CD4-positive, alpha-beta T cell (primary cell): Measurements from ENCODE around the gene ARGLU1. TPM values are rescaled to one million over a fixed set of nuclear protein-coding genes. Genes with fewer than 3 reads are reported as not detected.

Source experiments
- ATAC-seq: fragments of 200-7000 bp; cut with Tn5 transposase; one replicate; pipeline ENCODE4 v1.10.0; 2022; ENCODE audit warnings: mild to moderate bottlenecking; ENCODE audit not compliant: poor library complexity
- CTCF ChIA-PET: fragments of 350-600 bp; sonication (Branson Sonifier 250); formaldehyde crosslinking; loops from one replicate; lab custom pipeline; 2021; ENCODE audit warnings: antibody characterized with exemption, inconsistent platforms; lab: Charles Lee
- POLR2A ChIA-PET: fragments of 350-600 bp; sonication (Branson Sonifier 250); formaldehyde crosslinking; loops from one replicate; lab custom pipeline; 2021; ENCODE audit warnings: antibody characterized with exemption, inconsistent platforms; lab: Charles Lee
- DNase-seq, 14 experiments: peaks; one replicate each; pipeline ENCODE4 v3.0.0-alpha.2; 2013 to 2020; ENCODE audit warnings: mixed read lengths in 2 of 14
- H3K27ac ChIP-seq, 2 donors: one replicate each; pipeline versions ENCODE4 v1.5.1 to v1.7.0; 2013; ENCODE audit warnings: low read length in 2 of 2, low read depth in 1 of 2, mild to moderate bottlenecking in 1 of 2
- H3K27me3 ChIP-seq, 2 experiments: 1 replicate in 1 of 2; 2 replicates in 1 of 2; pipeline versions ENCODE4 v1.6.1 to v1.7.0; 2013; ENCODE audit warnings: low read length in 2 of 2, control low read depth in 1 of 2, mild to moderate bottlenecking in 1 of 2, moderate library complexity in 1 of 2; ENCODE audit not compliant: insufficient read depth in 2 of 2, control insufficient read depth in 1 of 2
- H3K36me3 ChIP-seq: one replicate; pipeline ENCODE4 v1.6.1; 2013; ENCODE audit warnings: low read length, control low read depth; ENCODE audit not compliant: insufficient read depth
- H3K4me1 ChIP-seq: one replicate; pipeline ENCODE4 v1.6.1; 2013; ENCODE audit warnings: low read length, control low read depth; ENCODE audit not compliant: insufficient read depth
- H3K4me3 ChIP-seq: one replicate; pipeline ENCODE4 v1.5.1; 2013; ENCODE audit warnings: mild to moderate bottlenecking, low read length, moderate library complexity
- H3K9me3 ChIP-seq, 2 experiments: 1 replicate in 1 of 2; 2 replicates in 1 of 2; pipeline versions ENCODE4 v1.6.1 to v1.7.0; 2013; ENCODE audit warnings: low read length in 2 of 2, mild to moderate bottlenecking in 2 of 2, control low read depth in 1 of 2, moderate library complexity in 1 of 2; ENCODE audit not compliant: control insufficient read depth in 1 of 2, insufficient read depth in 1 of 2
- H3K27ac Mint-ChIP-seq: one replicate; pipeline ENCODE4 v1.8.0; 2020; ENCODE audit warnings: mixed read lengths
- H3K27me3 Mint-ChIP-seq: one replicate; pipeline ENCODE4 v1.8.0; 2021; ENCODE audit warnings: mixed read lengths
- H3K36me3 Mint-ChIP-seq: one replicate; pipeline ENCODE4 v1.8.0; 2021; ENCODE audit warnings: low read depth, mixed read lengths
- H3K4me1 Mint-ChIP-seq: one replicate; pipeline ENCODE4 v1.8.0; 2021; ENCODE audit warnings: low read depth, mixed read lengths
- H3K4me3 Mint-ChIP-seq: one replicate; pipeline ENCODE4 v1.8.0; 2020; ENCODE audit warnings: mild to moderate bottlenecking, mixed read lengths
- H3K9me3 Mint-ChIP-seq: one replicate; pipeline ENCODE4 v1.8.0; 2020; ENCODE audit warnings: mixed read lengths
- intact Hi-C, 2 experiments: fragments of 100-400 bp; cut with DNase I in 1 of 2; cut with micrococcal nuclease in 1 of 2; formaldehyde crosslinking; loops; one replicate each; pipeline versions ENCODE4 v1.15.1 to v1.9.0; 2023 to 2025; cut with DNase I, micrococcal nuclease
- total RNA-seq, 174 experiments: library from RNA in 2 of 174; stranded (reverse) in 2 of 174; gene quantifications; one replicate each; pipeline ENCODE4 v1.2.3 and lab custom pipeline; 2021 to 2026
- TF ChIP-seq, protein P1 (sequence below): fragments of 200-600 bp; IDR thresholded peaks from one replicate; pipeline ENCODE4 v1.8.0; 2022; ENCODE audit warnings: antibody characterized with exemption, mild to moderate bottlenecking

Gene ARGLU1
- total RNA-seq, 2 experiments from 2014 or later: 146 to 152 TPM

DNA sequence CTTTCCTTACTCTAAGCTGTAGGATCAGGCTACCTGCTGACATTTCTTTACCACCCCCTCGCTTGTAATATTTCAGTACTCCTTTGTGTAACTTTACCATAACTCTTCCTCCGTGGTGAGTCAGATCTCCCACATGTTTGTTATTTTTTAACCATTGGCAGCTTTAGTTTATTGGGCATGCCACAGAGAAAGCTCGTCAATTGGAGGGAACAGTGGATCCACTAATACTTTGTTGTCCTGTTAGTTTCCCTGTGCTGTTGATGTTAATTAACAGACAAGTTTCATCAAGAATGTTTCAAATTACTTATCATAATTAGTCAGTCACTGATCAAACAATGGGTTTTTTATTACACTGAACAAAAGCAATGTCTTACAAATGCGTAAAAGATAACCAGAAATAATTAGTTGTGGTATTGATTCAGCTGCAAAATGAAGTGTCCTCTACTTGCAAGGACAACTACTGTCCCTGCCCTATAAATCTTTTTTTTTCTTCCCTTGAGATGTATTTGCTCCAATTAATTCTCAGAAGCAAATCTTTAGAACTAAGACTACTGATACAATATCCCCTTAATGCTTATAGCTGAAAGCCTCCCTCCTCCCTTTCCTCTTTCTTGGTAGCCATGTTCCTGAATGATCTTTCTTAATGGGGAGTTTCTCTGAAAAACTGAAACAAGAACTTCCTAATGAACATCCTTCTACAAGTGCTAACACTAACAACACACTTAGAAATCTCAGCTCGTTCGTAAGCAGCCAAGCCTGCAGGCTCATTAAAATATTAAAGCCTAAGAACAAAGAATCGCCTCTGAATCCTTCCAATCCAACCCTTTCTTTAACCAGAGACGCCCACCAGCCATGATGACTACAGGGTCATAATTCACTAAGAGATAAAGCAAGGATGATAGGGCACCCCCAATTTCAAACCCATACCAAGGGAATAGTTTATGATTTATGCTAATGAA is 54.6 kb downstream of the ARGLU1 start:
- CTCF ChIA-PET: no interaction called here
- H3K4me3 Mint-ChIP-seq: no peak overlapping the region

DNA sequence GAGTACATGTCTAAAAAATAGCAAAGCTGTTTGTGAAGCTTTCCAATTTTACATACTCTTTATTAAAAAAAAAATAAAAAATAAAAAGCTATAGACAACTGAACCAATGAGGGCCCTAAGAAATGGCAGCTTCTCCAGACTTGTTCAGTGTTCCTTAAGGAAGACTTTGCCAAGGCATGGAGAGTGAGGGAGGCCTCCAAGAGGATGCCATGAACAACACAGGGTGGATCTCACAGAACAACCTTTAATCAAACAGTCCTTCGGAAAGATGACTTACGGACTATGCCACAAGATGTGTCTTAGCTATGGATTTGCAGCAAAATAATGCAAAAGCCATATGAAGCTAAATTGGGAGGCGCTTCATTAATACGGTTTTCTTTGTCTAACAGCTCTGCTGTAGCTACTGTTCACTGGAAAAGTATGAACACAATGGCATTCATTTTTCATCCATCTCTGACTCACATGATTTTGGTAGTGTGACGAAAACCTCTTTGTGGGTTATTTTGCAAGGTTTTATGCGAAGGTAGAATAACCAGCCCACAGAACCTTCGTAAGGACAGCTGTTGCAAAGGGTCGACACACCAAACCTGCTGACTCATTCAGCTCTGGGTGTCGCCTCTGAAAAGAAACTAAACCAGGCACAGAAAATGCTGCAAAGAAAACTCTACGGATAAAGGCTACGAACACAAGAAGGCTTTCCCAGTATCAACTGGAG is 60.2 kb downstream of the ARGLU1 start:
- ChIA-PET CTCF (no interaction called here), POLR2A (no interaction called here)
- intact Hi-C loops: no loop called here
- no peak overlapping the region for H3K4me3 ChIP-seq
- no peak overlapping the region for H3K27ac ChIP-seq
- Mint-ChIP-seq H3K9me3 (no peaks in the 10 kb centered on the region), H3K4me1 (no peaks in the 10 kb centered on the region), H3K4me3 (no peak overlapping the region), H3K36me3 (no peaks in the 10 kb centered on the region), H3K27ac (no peak overlapping the region), H3K27me3 (peaks cover 19% of the 10 kb centered on the region)
- TF ChIP-seq, protein P1, sequence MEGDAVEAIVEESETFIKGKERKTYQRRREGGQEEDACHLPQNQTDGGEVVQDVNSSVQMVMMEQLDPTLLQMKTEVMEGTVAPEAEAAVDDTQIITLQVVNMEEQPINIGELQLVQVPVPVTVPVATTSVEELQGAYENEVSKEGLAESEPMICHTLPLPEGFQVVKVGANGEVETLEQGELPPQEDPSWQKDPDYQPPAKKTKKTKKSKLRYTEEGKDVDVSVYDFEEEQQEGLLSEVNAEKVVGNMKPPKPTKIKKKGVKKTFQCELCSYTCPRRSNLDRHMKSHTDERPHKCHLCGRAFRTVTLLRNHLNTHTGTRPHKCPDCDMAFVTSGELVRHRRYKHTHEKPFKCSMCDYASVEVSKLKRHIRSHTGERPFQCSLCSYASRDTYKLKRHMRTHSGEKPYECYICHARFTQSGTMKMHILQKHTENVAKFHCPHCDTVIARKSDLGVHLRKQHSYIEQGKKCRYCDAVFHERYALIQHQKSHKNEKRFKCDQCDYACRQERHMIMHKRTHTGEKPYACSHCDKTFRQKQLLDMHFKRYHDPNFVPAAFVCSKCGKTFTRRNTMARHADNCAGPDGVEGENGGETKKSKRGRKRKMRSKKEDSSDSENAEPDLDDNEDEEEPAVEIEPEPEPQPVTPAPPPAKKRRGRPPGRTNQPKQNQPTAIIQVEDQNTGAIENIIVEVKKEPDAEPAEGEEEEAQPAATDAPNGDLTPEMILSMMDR: no peak
- no peaks in the 10 kb centered on the region for H3K36me3 ChIP-seq
- H3K4me1 ChIP-seq: no peaks in the 10 kb centered on the region
- DNase-seq (no peak), ATAC-seq (no peak)
- peaks cover 0 to 4% of the 10 kb centered on the region in 2 experiments for H3K27me3 ChIP-seq
- no peaks in the 10 kb centered on the region for H3K9me3 ChIP-seq

More for the DNA sequence above, 54.6 kb downstream of the ARGLU1 start:
- TF ChIP-seq, protein P1: no peak
- ATAC-seq (no peak), DNase-seq (no peak)
- Histone ChIP-seq H3K27me3 (peaks cover 4 to 7% of the 10 kb centered on the region in 2 experiments), H3K27ac (no peak overlapping the region), H3K4me1 (no peaks in the 10 kb centered on the region), H3K9me3 (no peaks in the 10 kb centered on the region), H3K4me3 (no peak overlapping the region), H3K36me3 (no peaks in the 10 kb centered on the region)
- H3K27ac Mint-ChIP-seq: no peak overlapping the region
- no peaks in the 10 kb centered on the region for H3K9me3 Mint-ChIP-seq
- no peaks in the 10 kb centered on the region for H3K4me1 Mint-ChIP-seq
- peaks cover 32% of the 10 kb centered on the region for H3K27me3 Mint-ChIP-seq
- POLR2A ChIA-PET: no interaction called here
- H3K36me3 Mint-ChIP-seq: no peaks in the 10 kb centered on the region
- intact Hi-C loops: no loop called here

DNA sequence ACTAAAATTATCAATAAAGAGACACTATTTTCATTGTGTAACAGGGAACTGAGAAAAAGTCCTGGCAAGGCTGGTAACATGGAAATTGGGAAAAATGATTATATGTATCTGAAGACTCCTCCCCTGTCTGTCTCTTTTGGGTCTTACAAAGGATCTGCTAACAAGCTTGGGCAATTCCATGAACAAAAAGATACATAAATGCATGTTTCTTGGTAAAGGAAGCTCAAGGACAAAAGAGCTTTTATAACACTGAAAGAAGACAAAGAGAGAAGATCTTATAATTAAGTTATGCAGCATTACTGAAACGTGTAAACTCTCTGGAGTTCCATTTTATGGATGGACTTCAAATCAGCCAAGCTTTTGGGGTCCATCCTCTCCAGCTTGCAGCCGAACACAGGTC is 61.7 kb downstream of the ARGLU1 start:
- DNase-seq (no peak), ATAC-seq (no peak)
- CTCF ChIA-PET: no interaction called here
- Histone ChIP-seq H3K36me3 (no peaks in the 10 kb centered on the region), H3K9me3 (no peaks in the 10 kb centered on the region), H3K4me1 (no peaks in the 10 kb centered on the region), H3K27ac (no peak overlapping the region), H3K4me3 (no peak overlapping the region), H3K27me3 (peaks cover 0 to 4% of the 10 kb centered on the region in 2 experiments)
- Mint-ChIP-seq H3K4me3 (no peak overlapping the region), H3K27ac (no peak overlapping the region), H3K27me3 (peaks cover 25% of the 10 kb centered on the region), H3K9me3 (no peaks in the 10 kb centered on the region), H3K36me3 (no peaks in the 10 kb centered on the region), H3K4me1 (no peaks in the 10 kb centered on the region)
- intact Hi-C loops: no loop called here
- POLR2A ChIA-PET: no interaction called here
- TF ChIP-seq, protein P1: no peak
